Heart left ventricle (tissue), 16 donors: ENCODE measurements around the gene PRMT7. TPM values are rescaled to one million over a fixed set of nuclear protein-coding genes. Genes with fewer than 3 reads are reported as not detected.
A peak's percentile ranks its signal among the peaks of the same experiment; 100 is the strongest.

Experiments
- ATAC-seq, 4 donors: fragments of 200-7000 bp; cut with Tn5 transposase; one replicate each; pipeline ENCODE4 v1.9.1; 2020 to 2022; ENCODE audit warnings: moderate library complexity in 4 of 4, mild to moderate bottlenecking in 3 of 4, moderate number of reproducible peaks in 1 of 4
- DNase-seq, 5 donors: peaks; one replicate each; pipeline ENCODE4 v3.0.0-alpha.2; 2020
- H3K27ac ChIP-seq, 12 donors: fragments of 200-600 bp; sonication (generic) in 4 of 12; one replicate each; pipeline versions ENCODE4 v1.5.0 to v1.8.0; 2016 to 2022; ENCODE audit warnings: mild to moderate bottlenecking in 2 of 12
- H3K27me3 ChIP-seq, 9 donors: fragments of 200-600 bp; sonication (generic) in 2 of 9; one replicate each; pipeline versions ENCODE4 v1.5.1 to v1.8.0; 2016 to 2022; ENCODE audit warnings: mild to moderate bottlenecking in 3 of 9
- H3K36me3 ChIP-seq, 9 donors: fragments of 200-600 bp; sonication (generic) in 2 of 9; one replicate each; pipeline versions ENCODE4 v1.5.0 to v1.8.0; 2018 to 2022; ENCODE audit warnings: mild to moderate bottlenecking in 2 of 9
- H3K4me1 ChIP-seq, 12 donors: fragments of 200-600 bp; sonication (generic) in 4 of 12; one replicate each; pipeline versions ENCODE4 v1.5.0 to v1.8.0; 2016 to 2022; ENCODE audit warnings: mild to moderate bottlenecking in 3 of 12
- H3K4me3 ChIP-seq, 12 donors: fragments of 200-600 bp; sonication (generic) in 4 of 12; one replicate each; pipeline versions ENCODE4 v1.5.0 to v1.8.0; 2017 to 2022; ENCODE audit warnings: mild to moderate bottlenecking in 9 of 12, moderate library complexity in 4 of 12
- H3K9me3 ChIP-seq, 12 donors: fragments of 200-600 bp; sonication (generic) in 4 of 12; one replicate each; pipeline versions ENCODE4 v1.5.0 to v1.8.0; 2016 to 2022; ENCODE audit warnings: mild to moderate bottlenecking in 1 of 12
- CTCF ChIP-seq, 12 donors: fragments of 200-600 bp; sonication (generic) in 4 of 12; IDR thresholded peaks; one replicate each; pipeline versions ENCODE4 v1.5.0 to v1.8.0; 2018 to 2022; ENCODE audit warnings: antibody characterized with exemption in 12 of 12, mild to moderate bottlenecking in 5 of 12
- POLR2A ChIP-seq, 2 donors: fragments of 450-650 bp; IDR thresholded peaks; one replicate each; pipeline ENCODE4 v1.6.1; 2017; ENCODE audit warnings: antibody characterized with exemption in 2 of 2, mild to moderate bottlenecking in 2 of 2, moderate library complexity in 2 of 2
- WGBS, 4 donors: extraction: QIAGEN DNeasy Blood & Tissue Kit in 2 of 4; methylation state at CpG; one replicate each; pipeline versions ENCODE4 v1.1.5 to v1.1.7; 2013 to 2018; 5-methylcytosine and 5-hydroxymethylcytosine counted together
- intact Hi-C, 10 donors: fragments of 100-400 bp; cut with DNase I; formaldehyde crosslinking; loops; one replicate each; pipeline versions ENCODE4 v1.11.1 to v1.14.2; 2022
- polyA plus RNA-seq, 2 donors: library from polyadenylated mRNA; stranded (reverse); fragments of 200-250 nt; gene quantifications; one replicate each; pipeline ENCODE4 v1.2.3, GENCODE V29; 2013
- total RNA-seq, 9 donors: library from RNA; depleted of rRNA in 2 of 9; stranded (reverse); fragments of >200 nt in 2 of 9; fragmentation: NEBNext Ultra II Directional in 3 of 9; extraction: Animal tissue kit (Norgen Biotek cat#: 25700) in 3 of 9; gene quantifications; one replicate each; pipeline versions ENCODE4 v1.1.0 to v1.2.4, GENCODE V29; 2016 to 2023
- donor health status: ischemic (EF 13 %, LVEDD 7.1; RV severe dilation, severe dysfunction).
- donor health status: healthy with polysubstance abuse.
- donor health status: DM: no; HTN: yes; CAD: no.
- donor health status: DM: no; HTN: no; CAD: no.
- donor health status: ischemic (EF 25% LVEDD 6.9; RV normal size, moderate dysfunction).
- donor health status: ischemic (EF 25% LVEDD 5.7; RV mildly dilated, moderate dysfunction).
- donor health status: healthy.
- donor health status: DM: yes; HTN: yes; CAD: no.
- donor health status: ischemic (EF 35%, LVEDD 5.7; RV mildly dilated, moderate dysfunction).
- donor health status: nonischemic (EF 11% LVEDD 7.7; RV severe dilation, severe dysfunction).
- donor health status: DM: yes; HTN: yes; CAD: no.
- donor health status: PGD.
- donor health status: ischemic (EF 29% LVEDD 5.4; RV normal size, mild dysfunction).
- donor health status: nonischemic (EF 23%, LVEDD 6.1; RV moderate dilation, normal function).

Gene PRMT7
- total and polyA plus RNA-seq, 11 donors = 21.0 to 37.4 (median 30.7) TPM

DNA sequence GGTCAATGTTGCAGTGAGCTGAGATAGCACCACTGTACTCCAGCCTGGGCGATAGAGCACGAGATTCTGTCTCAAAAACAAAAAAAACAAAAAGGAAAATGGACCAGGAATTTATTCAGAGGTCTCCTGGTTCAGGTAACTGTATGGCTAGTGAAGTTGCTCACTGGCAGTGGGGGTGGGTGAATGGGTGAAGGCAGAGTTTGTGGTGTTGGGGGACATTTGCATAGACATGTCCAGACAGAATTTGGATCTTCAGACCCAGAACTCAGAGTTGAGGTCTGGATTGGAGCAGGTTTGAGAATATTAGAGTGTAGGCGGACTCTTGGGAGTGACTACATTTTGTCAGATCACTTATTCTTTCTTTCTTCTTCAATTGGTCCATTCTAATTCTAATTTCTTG, 82.5 kb downstream of the PRMT7 start:
- Histone ChIP-seq H3K27ac (no peak overlapping the region), H3K27me3 (no peaks in the 10 kb centered on the region), H3K4me3 (no peak overlapping the region), H3K36me3 (no peaks in the 10 kb centered on the region), H3K9me3 (no peaks in the 10 kb centered on the region), H3K4me1 (no peaks in the 10 kb centered on the region)
- TF ChIP-seq CTCF (IDR thresholded peaks at IDR 0.05) = no peak
- no peak for TF ChIP-seq POLR2A (IDR thresholded peaks at IDR 0.05)
- intact Hi-C loops = no loop called here
- 81 to 88% (median 85%) methylated on average over 3 of the region's 3 CpGs for WGBS, 4 donors
- DNase-seq = no peak
- no peak for ATAC-seq

DNA sequence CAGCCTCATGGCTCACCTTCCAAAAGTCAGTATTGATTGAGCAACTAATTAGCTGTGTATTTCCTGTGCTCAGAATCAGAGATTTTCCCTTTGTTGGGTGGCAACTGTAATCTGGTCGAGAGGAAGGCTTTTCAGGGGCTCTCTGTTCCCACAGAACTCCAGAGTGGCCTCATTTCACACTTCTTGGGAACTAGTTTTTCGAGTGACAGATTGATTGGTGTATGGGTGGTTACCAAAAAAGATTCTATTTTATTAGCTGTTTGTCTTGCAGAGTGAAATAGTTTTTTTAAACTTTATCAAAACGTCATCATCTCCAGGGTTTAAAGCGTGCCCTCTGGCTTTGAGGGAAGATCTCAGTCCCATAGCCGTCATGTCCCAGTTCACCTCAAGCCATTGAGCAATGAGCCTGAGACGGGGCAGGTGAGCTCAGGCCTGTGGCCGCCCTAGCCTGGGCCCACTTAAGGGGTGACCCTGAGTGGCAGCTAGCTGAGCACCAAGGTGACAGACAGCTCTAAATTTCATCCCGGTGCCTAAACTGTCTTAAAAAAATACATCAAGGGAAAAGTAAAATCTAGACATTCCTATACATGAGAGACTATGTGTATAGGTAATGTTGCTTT, 84.5 kb downstream of the PRMT7 start:
- Histone ChIP-seq H3K27ac (no peak overlapping the region), H3K4me1 (no peaks in the 10 kb centered on the region), H3K9me3 (no peaks in the 10 kb centered on the region), H3K36me3 (no peaks in the 10 kb centered on the region), H3K4me3 (no peak overlapping the region), H3K27me3 (no peaks in the 10 kb centered on the region)
- 83 to 88% (median 87%) methylated on average over 8 of the region's 8 CpGs for WGBS, 4 donors
- intact Hi-C loops = loop anchor here in 2 of 10 donors (5.0 kb wide), 2 partner anchors 112 to 117 kb away; no protein-coding TSS in a partner anchor
- ATAC-seq = no peak
- DNase-seq = peak in 1 of 5 donors; percentile 5
- no peak for TF ChIP-seq POLR2A (IDR thresholded peaks at IDR 0.05)

GRCh38 chr16:68395815-68396214, 85.0 kb downstream of the PRMT7 start:
- Histone ChIP-seq H3K27ac (no peak overlapping the region), H3K36me3 (no peaks in the 10 kb centered on the region), H3K9me3 (no peaks in the 10 kb centered on the region), H3K4me1 (no peaks in the 10 kb centered on the region), H3K27me3 (no peaks in the 10 kb centered on the region), H3K4me3 (no peak overlapping the region)
- intact Hi-C loops = loop anchor here in 9 of 10 donors (1.0 to 5.0 kb wide), 5 partner anchors 111 to 116 kb away; no protein-coding TSS in a partner anchor
- DNase-seq (peak in 1 of 5 donors; percentile 37), ATAC-seq (no peak)
- WGBS, 4 donors = 70 to 92% (median 85%) methylated on average over 4 of the region's 4 CpGs
- TF ChIP-seq CTCF (IDR thresholded peaks at IDR 0.05) = no peak
- no peak for TF ChIP-seq POLR2A (IDR thresholded peaks at IDR 0.05)

GRCh38 chr16:68396481-68396880, 85.7 kb downstream of the PRMT7 start:
- WGBS, 4 donors = 36 to 57% (median 37%) methylated on average over 6 of the region's 6 CpGs
- no peak overlapping the region for H3K27ac ChIP-seq
- H3K4me1 ChIP-seq = no peaks in the 10 kb centered on the region
- H3K36me3 ChIP-seq = no peaks in the 10 kb centered on the region
- no peak overlapping the region for H3K4me3 ChIP-seq
- ATAC-seq = peak in 1 of 4 donors; percentile 24
- TF ChIP-seq CTCF (IDR thresholded peaks at IDR 0.05) (peak; percentile 42 to 67 (median 51)), POLR2A (IDR thresholded peaks at IDR 0.05) (no peak)
- DNase-seq = peak in 1 of 5 donors; percentile 30
- H3K27me3 ChIP-seq = no peaks in the 10 kb centered on the region
- H3K9me3 ChIP-seq = no peaks in the 10 kb centered on the region
- intact Hi-C loops = loop anchor here in 9 of 10 donors (1.0 to 5.0 kb wide), 5 partner anchors 110 to 116 kb away; no protein-coding TSS in a partner anchor
